Mammary epithelial cell (primary cell): ENCODE results near the gene CD320.

Experiments used
- CTCF ChIP-seq, 2 donors: IDR thresholded peaks in 1 of 2; conservative IDR thresholded peaks in 1 of 2; 2 replicates each; pipeline ENCODE4 v1.5.1; 2011 to 2012; ENCODE audit warnings: inconsistent platforms in 2 of 2, low read length in 2 of 2, mild to moderate bottlenecking in 2 of 2, control low read depth in 1 of 2, low read depth in 1 of 2; ENCODE audit not compliant: insufficient read depth in 1 of 2; ENCODE audit errors: extremely low read depth in 1 of 2
- EZH2 ChIP-seq: IDR thresholded peaks from 2 replicates; pipeline ENCODE4 v1.6.1; 2012; ENCODE audit warnings: low read length, inconsistent platforms, borderline replicate concordance

DNA sequence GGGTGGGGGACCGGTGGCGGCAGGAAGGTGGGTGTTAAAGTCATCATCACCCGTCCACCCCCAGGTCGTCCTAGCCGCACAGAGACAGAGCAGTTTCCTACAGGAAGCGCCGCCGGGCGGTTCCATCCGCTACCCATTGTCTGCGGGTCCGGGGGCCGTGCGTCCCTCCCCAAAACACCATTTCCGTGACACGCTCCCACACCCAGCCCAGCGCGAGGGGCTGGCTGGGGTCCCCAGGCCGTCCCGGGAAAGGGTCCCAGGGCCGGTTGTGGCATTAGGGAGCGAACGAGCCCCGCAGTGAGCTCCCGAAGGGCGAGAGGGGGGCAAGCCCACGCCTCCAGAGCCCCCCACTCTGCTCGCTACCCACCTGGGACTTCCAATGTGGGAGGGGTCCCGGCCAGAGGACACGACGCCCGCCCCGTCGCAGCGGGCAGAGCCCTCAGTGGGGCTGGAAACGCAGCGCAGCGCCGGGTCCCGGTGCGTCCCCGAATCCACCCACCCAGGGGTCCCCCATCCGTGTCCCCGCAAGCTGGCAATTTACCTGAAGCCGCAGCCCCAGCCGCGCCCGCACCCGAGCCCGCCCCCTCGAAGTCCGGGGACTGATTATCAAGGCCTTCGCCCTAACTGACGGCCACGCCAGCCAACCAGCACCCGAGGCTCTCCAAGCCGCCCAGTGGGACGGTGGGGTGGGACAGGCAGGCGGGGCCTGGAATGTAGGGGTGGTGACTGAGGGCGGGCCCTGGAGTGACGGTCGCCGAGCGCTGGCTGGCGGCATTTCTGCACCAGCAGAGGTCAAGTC lies 34.7 kb upstream of the CD320 start, which contains the start of gene KANK3:
- no peak for TF ChIP-seq CTCF (conservative IDR thresholded peaks at IDR 0.05 in 1 of 2, IDR thresholded peaks at IDR 0.05 in 1 of 2; ENCODE audit: extremely low read depth in 1 of 2, insufficient read depth in 1 of 2, low read depth in 1 of 2, low read length in 2 of 2)
- TF ChIP-seq EZH2, result no peak
